Loucy (cell line): Measurements from ENCODE around the gene GZMM.

Source experiments
- CTCF ChIP-seq: fragments of 200-600 bp; sonication (generic); conservative IDR thresholded peaks from 2 replicates; pipeline ENCODE4 v1.5.1; 2014; ENCODE audit warnings: mild to moderate bottlenecking, antibody characterized with exemption, low read length
- EZH2phosphoT487 ChIP-seq: fragments of 200-600 bp; IDR thresholded peaks from 2 replicates; pipeline ENCODE4 v1.6.1; 2018; ENCODE audit warnings: antibody characterized with exemption, mild to moderate bottlenecking, moderate library complexity, borderline replicate concordance

DNA sequence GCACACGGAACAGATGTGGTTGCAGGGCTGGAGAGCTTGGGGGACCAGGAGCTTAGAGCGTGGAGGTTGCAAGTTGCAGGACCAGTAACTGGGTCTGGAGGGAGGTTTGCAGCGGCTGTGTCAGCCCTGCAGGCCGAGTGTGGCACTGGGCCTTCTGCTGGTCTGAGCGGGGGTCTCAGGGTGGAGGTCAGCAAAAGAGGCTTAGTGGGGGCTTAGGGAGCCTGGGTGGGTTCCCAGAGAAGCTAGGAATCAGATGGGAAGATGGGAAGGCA, 40.1 kb downstream of the GZMM start:
- no peak for TF ChIP-seq CTCF
- TF ChIP-seq EZH2phosphoT487 = no peak
